IPS-18c (cell line): ENCODE measurements around the gene SMARCD2.
"Not testable (repeated sequence)": the region's sequence is repeated elsewhere in the genome, so short reads cannot be mapped to it uniquely, and the experiment has no call there.

Experiments
- H3K4me3 ChIP-seq: 2 replicates; pipeline ENCODE4 v1.7.0; 2013; ENCODE audit warnings: low read depth, mild to moderate bottlenecking, low read length, moderate library complexity; ENCODE audit not compliant: insufficient read depth
- H3K9me3 ChIP-seq: one replicate; pipeline ENCODE4 v1.6.1; 2013; ENCODE audit warnings: mild to moderate bottlenecking, low read length, moderate library complexity; ENCODE audit not compliant: control insufficient read depth, insufficient read depth

SMARCD2 gene

DNA sequence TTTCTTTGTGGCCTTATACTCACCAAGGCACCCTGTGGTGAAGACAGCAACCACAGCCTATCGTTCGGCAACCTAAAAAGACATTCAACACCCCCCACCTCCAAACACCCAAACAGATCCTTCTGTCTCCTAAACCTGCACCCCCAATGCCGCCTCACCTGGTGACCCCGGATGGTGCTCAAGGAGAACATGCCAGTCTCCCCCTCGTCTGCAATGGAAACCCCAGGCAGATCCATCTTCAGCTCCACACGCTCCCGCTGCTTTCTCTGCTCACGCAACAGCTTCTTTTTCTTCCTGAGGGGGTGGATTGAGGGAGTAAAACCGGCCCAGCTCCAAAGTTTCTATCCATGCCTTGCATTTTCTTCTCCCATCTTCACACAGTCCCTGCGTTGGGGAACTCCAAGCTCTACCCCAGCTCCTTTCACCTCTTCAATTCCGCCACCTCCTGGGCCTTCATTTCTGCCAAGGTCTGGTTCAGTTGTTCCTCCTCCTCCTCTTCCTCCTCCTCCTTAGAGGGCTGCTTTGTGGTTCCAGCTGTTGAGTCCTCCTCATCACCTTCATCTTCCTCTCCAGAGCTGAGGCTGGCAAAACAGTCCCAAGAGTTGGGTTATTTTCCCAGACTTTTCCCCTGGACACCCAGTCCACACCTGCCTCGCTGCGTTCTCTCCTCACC, 18.7 kb downstream of the SMARCD2 start:
- H3K9me3 ChIP-seq = no peaks in the 10 kb centered on the region
- no peak overlapping the region for H3K4me3 ChIP-seq

- Histone ChIP-seq H3K4me3 (no peak overlapping the region), H3K9me3 (no peaks in the 10 kb centered on the region)
Observed at GRCh38 chr17:63822537-63822936, 19.9 kb downstream of the SMARCD2 start.

DNA sequence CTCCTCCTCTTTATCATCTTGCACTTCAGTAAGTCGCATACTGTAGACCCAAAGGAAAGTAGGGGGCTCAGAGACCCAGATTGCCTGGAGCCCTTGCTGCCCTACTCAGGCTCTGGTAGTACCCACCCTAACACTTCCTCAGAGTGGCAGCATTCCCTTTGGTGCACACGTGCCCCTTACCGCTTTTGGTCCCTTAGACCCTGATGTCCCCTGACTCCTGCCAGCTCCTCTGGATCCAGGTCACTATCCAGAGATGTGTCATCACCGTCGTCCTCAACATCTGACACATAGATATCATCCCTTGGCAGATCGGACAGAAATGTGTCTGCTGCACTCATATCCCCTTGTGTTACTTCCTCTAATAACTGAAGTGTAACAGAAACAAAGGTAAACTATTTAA, 20.7 kb downstream of the SMARCD2 start:
- no peaks in the 10 kb centered on the region for H3K9me3 ChIP-seq

GRCh38 chr17:63820963-63821561, 21.4 kb downstream of the SMARCD2 start:
- Histone ChIP-seq H3K9me3 (no peaks in the 10 kb centered on the region), H3K4me3 (no peak overlapping the region)

More for the DNA sequence above, 20.7 kb downstream of the SMARCD2 start:
- no peak overlapping the region for H3K4me3 ChIP-seq

- no peak overlapping the region for H3K4me3 ChIP-seq
Observed at GRCh38 chr17:63819585-63820537, 22.6 kb downstream of the SMARCD2 start.

GRCh38 chr17:63819131-63819530, 23.4 kb downstream of the SMARCD2 start:
- H3K4me3 ChIP-seq = no peak overlapping the region
- H3K9me3 ChIP-seq = no peaks in the 10 kb centered on the region

More at GRCh38 chr17:63819585-63820537, 22.6 kb downstream of the SMARCD2 start:
- no peaks in the 10 kb centered on the region for H3K9me3 ChIP-seq

GRCh38 chr17:63817736-63818385, 24.6 kb downstream of the SMARCD2 start:
- Histone ChIP-seq H3K4me3 (no peak overlapping the region), H3K9me3 (no peaks in the 10 kb centered on the region)

- Histone ChIP-seq H3K4me3 (no peak overlapping the region), H3K9me3 (no peaks in the 10 kb centered on the region)
Observed at GRCh38 chr17:63816669-63817068, 25.8 kb downstream of the SMARCD2 start.

DNA sequence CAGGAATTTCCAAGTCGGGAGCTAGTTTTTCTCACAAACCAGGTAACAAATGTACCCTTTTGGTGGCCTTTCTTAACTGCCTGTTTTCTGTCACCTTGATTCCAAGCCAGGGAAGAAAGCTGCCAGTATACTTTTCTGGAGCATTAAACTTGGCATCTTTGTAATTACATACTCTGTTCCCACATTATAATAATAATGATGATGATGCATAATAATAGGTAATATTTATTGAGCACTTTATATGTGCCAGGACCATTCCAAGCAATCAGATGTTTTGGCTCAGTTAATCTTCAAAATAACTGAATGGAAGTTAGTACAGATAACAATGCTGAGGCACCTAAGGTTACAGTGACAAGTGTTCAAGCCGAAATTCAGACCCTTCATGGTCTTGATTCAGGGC, 26.4 kb downstream of the SMARCD2 start:
- H3K4me3 ChIP-seq = no peak overlapping the region
- no peaks in the 10 kb centered on the region for H3K9me3 ChIP-seq

GRCh38 chr17:63809970-63810369, 32.5 kb downstream of the SMARCD2 start:
- no peak overlapping the region for H3K4me3 ChIP-seq
- no peaks in the 10 kb centered on the region for H3K9me3 ChIP-seq

DNA sequence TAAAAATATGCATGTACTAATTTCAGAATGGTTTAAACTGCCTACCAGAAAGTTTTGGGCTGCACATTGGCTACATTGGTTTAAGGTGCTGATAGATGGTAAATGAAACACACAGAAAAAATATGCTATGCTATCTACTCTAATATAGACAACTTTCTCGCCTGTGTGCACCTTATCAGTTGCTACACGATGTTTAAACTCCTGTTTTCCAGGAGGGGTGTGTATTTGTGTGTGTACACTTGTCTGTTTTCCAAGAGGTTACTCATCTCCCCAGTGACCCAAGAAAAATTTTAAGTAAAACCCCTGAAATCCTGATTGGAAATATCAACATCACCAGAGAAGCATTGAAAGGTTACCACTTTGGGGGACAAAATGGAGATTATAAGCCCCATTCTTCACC, 36.9 kb downstream of the SMARCD2 start:
- no peaks in the 10 kb centered on the region for H3K9me3 ChIP-seq
- H3K4me3 ChIP-seq = no peak overlapping the region

- H3K4me3 ChIP-seq = no peak overlapping the region
- H3K9me3 ChIP-seq = no peaks in the 10 kb centered on the region
Observed at GRCh38 chr17:63804328-63804727, 38.2 kb downstream of the SMARCD2 start.

GRCh38 chr17:63800783-63801182, 41.7 kb downstream of the SMARCD2 start:
- Histone ChIP-seq H3K9me3 (no peaks in the 10 kb centered on the region), H3K4me3 (no peak overlapping the region)

- no peaks in the 10 kb centered on the region for H3K9me3 ChIP-seq
- no peak overlapping the region for H3K4me3 ChIP-seq
Observed at GRCh38 chr17:63798572-63799106, 43.8 kb downstream of the SMARCD2 start.

DNA sequence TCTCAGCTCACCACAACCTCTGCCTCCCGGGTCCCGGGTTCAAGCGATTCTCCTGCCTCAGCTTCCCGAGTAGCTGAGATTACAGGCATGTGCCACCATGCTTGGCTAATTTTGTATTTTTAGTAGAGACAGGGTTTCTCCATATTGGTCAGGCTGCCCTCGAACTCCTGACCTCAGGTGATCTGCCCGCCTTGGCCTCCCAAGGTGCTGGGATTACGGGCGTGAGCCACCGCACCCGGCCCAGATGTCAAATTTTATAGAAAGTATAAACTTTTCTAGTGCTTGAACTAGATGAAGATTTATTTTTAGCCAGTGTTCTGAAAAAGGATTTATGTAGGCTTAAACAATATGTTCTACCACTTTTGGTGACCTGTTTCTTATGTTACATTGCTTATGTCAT, 46.1 kb downstream of the SMARCD2 start:
- H3K4me3 ChIP-seq, H3K9me3 ChIP-seq: not testable (repeated sequence)

DNA sequence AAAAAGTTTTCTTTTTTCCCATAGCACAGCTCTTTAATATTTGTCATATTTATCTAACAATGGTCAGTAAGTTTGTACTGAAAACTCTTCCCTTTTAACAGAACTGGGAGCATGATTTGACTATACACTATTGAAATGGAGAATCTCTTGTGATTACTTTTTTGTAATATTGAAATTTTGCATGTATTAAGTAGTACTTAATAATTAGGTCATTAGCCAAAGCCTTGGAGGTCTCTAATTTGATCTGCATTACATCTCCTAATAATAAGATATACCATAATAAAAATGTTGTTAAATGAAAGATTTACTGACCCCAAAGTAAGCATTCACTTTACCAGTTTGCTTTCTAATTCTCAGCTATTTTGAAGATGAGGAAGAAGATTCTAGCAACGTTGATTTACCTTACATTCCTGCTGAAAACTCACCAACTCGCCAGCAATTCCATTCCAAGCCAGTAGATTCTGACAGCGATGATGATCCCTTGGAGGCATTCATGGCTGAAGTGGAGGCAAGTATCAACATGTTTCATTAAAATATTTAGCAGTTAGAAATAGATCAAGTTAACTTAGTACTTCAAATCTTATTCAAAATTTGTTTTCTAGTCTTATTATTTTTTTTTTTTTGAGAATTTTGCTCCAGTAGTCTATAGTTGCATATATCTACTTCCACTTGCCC, 50.3 kb downstream of the SMARCD2 start:
- H3K9me3 ChIP-seq = no peaks in the 10 kb centered on the region
- no peak overlapping the region for H3K4me3 ChIP-seq

GRCh38 chr17:63790057-63790456, 52.4 kb downstream of the SMARCD2 start:
- H3K9me3 ChIP-seq = no peaks in the 10 kb centered on the region
- H3K4me3 ChIP-seq = no peak overlapping the region
